Aorta (tissue), 5 donors: ENCODE measurements around the gene LRFN2. TPM values are rescaled to one million over a fixed set of nuclear protein-coding genes. Genes with fewer than 3 reads are reported as not detected.

Experiments used
- ATAC-seq: fragments of 200-7000 bp; cut with Tn5 transposase; one replicate; pipeline ENCODE4 v1.9.1; 2022; ENCODE audit warnings: moderate library complexity; ENCODE audit not compliant: low FRiP score
- DNase-seq, 2 donors: peaks; one replicate each; pipeline ENCODE4 v3.0.0-alpha.2; 2020
- H3K27ac ChIP-seq, 2 donors: one replicate each; pipeline ENCODE4 v1.5.1; 2013; ENCODE audit warnings: low read length in 2 of 2, mild to moderate bottlenecking in 2 of 2, moderate library complexity in 2 of 2, control low read depth in 1 of 2, inconsistent platforms in 1 of 2, low read depth in 1 of 2
- H3K27me3 ChIP-seq, 2 donors: one replicate each; pipeline ENCODE4 v1.6.1; 2013; ENCODE audit warnings: control low read depth in 1 of 2, low read length in 1 of 2, mild to moderate bottlenecking in 1 of 2, moderate library complexity in 1 of 2; ENCODE audit not compliant: insufficient read depth in 2 of 2, control insufficient read depth in 1 of 2
- H3K36me3 ChIP-seq, 2 donors: one replicate each; pipeline ENCODE4 v1.6.1; 2013; ENCODE audit warnings: control low read depth in 1 of 2, low read length in 1 of 2, mild to moderate bottlenecking in 1 of 2; ENCODE audit not compliant: insufficient read depth in 2 of 2, control insufficient read depth in 1 of 2
- H3K4me1 ChIP-seq, 2 donors: one replicate each; pipeline ENCODE4 v1.6.1; 2013; ENCODE audit warnings: low read length in 2 of 2, control low read depth in 1 of 2, mild to moderate bottlenecking in 1 of 2, moderate library complexity in 1 of 2; ENCODE audit not compliant: insufficient read depth in 2 of 2, control insufficient read depth in 1 of 2
- H3K4me3 ChIP-seq, 2 donors: one replicate each; pipeline ENCODE4 v1.5.1; 2013; ENCODE audit warnings: low read length in 2 of 2, control low read depth in 1 of 2, mild to moderate bottlenecking in 1 of 2
- H3K9me3 ChIP-seq: one replicate; pipeline ENCODE4 v1.6.1; 2013; ENCODE audit warnings: mild to moderate bottlenecking, low read length; ENCODE audit not compliant: control insufficient read depth
- WGBS, 2 donors: extraction: QIAGEN DNeasy Blood & Tissue Kit; methylation state at CpG; one replicate each; pipeline ENCODE4 v1.1.7; 2013; 5-methylcytosine and 5-hydroxymethylcytosine counted together
- intact Hi-C, 2 donors: fragments of 100-400 bp; cut with DNase I; formaldehyde crosslinking; loops; one replicate each; pipeline versions ENCODE4 v1.14.2 to v1.15.0; 2022
- polyA plus RNA-seq, 2 donors: library from polyadenylated mRNA; stranded (reverse); fragments of 200-250 nt; gene quantifications; one replicate each; pipeline ENCODE4 v1.2.3, GENCODE V29; 2013
- total RNA-seq, 2 donors: library from RNA; stranded (reverse); fragmentation: NEBNext Ultra II Directional; extraction: Animal tissue kit (Norgen Biotek cat#: 25700); gene quantifications; one replicate each; pipeline ENCODE4 v1.2.1, GENCODE V29; 2021
- donor health status: healthy with polysubstance abuse.
- donor health status: Bipolar disorder and iron deficiency.
- donor health status: DM: no; HTN: no; CAD: no.
- donor health status: DM: no; HTN: no; CAD: no.
- donor health status: DM: yes; HTN: yes; CAD: no.

The LRFN2 gene
- total and polyA plus RNA-seq, 4 donors = not detected

GRCh38 chr6:40413239-40413638 lies 173.9 kb downstream of the LRFN2 start:
- DNase-seq (no peak), ATAC-seq (no peak)
- H3K27ac ChIP-seq = no peak overlapping the region
- no peaks in the 10 kb centered on the region for H3K36me3 ChIP-seq
- H3K27me3 ChIP-seq = no peaks in the 10 kb centered on the region
- intact Hi-C loops = no loop called here
- no peak overlapping the region for H3K4me3 ChIP-seq
- H3K9me3 ChIP-seq = no peaks in the 10 kb centered on the region
- WGBS, 2 donors = 41 to 65% methylated on average over 6 of the region's 6 CpGs
- H3K4me1 ChIP-seq = no peaks in the 10 kb centered on the region

- DNase-seq (no peak), ATAC-seq (no peak)
- Histone ChIP-seq H3K27ac (no peak overlapping the region), H3K9me3 (no peaks in the 10 kb centered on the region), H3K4me3 (no peak overlapping the region), H3K27me3 (no peaks in the 10 kb centered on the region), H3K4me1 (no peaks in the 10 kb centered on the region), H3K36me3 (no peaks in the 10 kb centered on the region)
- WGBS, 2 donors = 68 to 71% methylated on average over 6 of the region's 6 CpGs
- intact Hi-C loops = no loop called here
Observed at GRCh38 chr6:40411881-40412280, 175.3 kb downstream of the LRFN2 start.

- Histone ChIP-seq H3K36me3 (no peaks in the 10 kb centered on the region), H3K27me3 (no peaks in the 10 kb centered on the region), H3K9me3 (no peaks in the 10 kb centered on the region), H3K4me3 (no peak overlapping the region), H3K27ac (no peak overlapping the region), H3K4me1 (no peaks in the 10 kb centered on the region)
- intact Hi-C loops = no loop called here
- WGBS, 2 donors = 36 to 37% methylated on average over 1 of the region's 1 CpG
- DNase-seq (no peak), ATAC-seq (no peak)
Observed at GRCh38 chr6:40410821-40411220, 176.3 kb downstream of the LRFN2 start.

- Histone ChIP-seq H3K4me3 (no peak overlapping the region), H3K4me1 (no peaks in the 10 kb centered on the region), H3K27me3 (no peaks in the 10 kb centered on the region), H3K27ac (no peak overlapping the region), H3K9me3 (no peaks in the 10 kb centered on the region), H3K36me3 (no peaks in the 10 kb centered on the region)
- 36 to 42% methylated on average over 9 of the region's 9 CpGs for WGBS, 2 donors
- intact Hi-C loops = no loop called here
- no peak for ATAC-seq
- no peak for DNase-seq
Observed at GRCh38 chr6:40409716-40410397, 177.3 kb downstream of the LRFN2 start.

- no peaks in the 10 kb centered on the region for H3K27me3 ChIP-seq
- no peak for DNase-seq
- H3K36me3 ChIP-seq = no peaks in the 10 kb centered on the region
- 84 to 85% methylated on average over 4 of the region's 4 CpGs for WGBS, 2 donors
- no peaks in the 10 kb centered on the region for H3K9me3 ChIP-seq
- no peak overlapping the region for H3K4me3 ChIP-seq
- H3K27ac ChIP-seq = no peak overlapping the region
- no peaks in the 10 kb centered on the region for H3K4me1 ChIP-seq
- intact Hi-C loops = no loop called here
- no peak for ATAC-seq
Observed at GRCh38 chr6:40408786-40409542, 178.2 kb downstream of the LRFN2 start.

- H3K27me3 ChIP-seq = no peaks in the 10 kb centered on the region
- no peak overlapping the region for H3K27ac ChIP-seq
- no peaks in the 10 kb centered on the region for H3K36me3 ChIP-seq
- no peaks in the 10 kb centered on the region for H3K4me1 ChIP-seq
- no peaks in the 10 kb centered on the region for H3K9me3 ChIP-seq
- WGBS, 2 donors = 48 to 59% methylated on average over 2 of the region's 2 CpGs
- no peak overlapping the region for H3K4me3 ChIP-seq
- DNase-seq (no peak), ATAC-seq (no peak)
- intact Hi-C loops = no loop called here
Observed at GRCh38 chr6:40407239-40407638, 179.9 kb downstream of the LRFN2 start.

- DNase-seq (no peak), ATAC-seq (no peak)
- Histone ChIP-seq H3K36me3 (no peaks in the 10 kb centered on the region), H3K9me3 (no peaks in the 10 kb centered on the region), H3K27ac (no peak overlapping the region), H3K4me3 (no peak overlapping the region), H3K4me1 (no peaks in the 10 kb centered on the region), H3K27me3 (no peaks in the 10 kb centered on the region)
- intact Hi-C loops = no loop called here
- WGBS, 2 donors = 93 to 99% methylated on average over 7 of the region's 7 CpGs
Observed at GRCh38 chr6:40406175-40406574, 181.0 kb downstream of the LRFN2 start.

GRCh38 chr6:40400738-40401137 lies 186.4 kb downstream of the LRFN2 start:
- Histone ChIP-seq H3K27me3 (no peaks in the 10 kb centered on the region), H3K27ac (no peak overlapping the region), H3K36me3 (no peaks in the 10 kb centered on the region), H3K4me1 (no peaks in the 10 kb centered on the region), H3K9me3 (no peaks in the 10 kb centered on the region), H3K4me3 (no peak overlapping the region)
- no peak for DNase-seq
- no peak for ATAC-seq
- intact Hi-C loops = no loop called here

- no peak for DNase-seq
- Histone ChIP-seq H3K27me3 (no peaks in the 10 kb centered on the region), H3K4me1 (no peaks in the 10 kb centered on the region), H3K27ac (no peak overlapping the region), H3K9me3 (no peaks in the 10 kb centered on the region), H3K4me3 (no peak overlapping the region), H3K36me3 (no peaks in the 10 kb centered on the region)
- intact Hi-C loops = no loop called here
- no peak for ATAC-seq
- 50 to 58% methylated on average over 4 of the region's 4 CpGs for WGBS, 2 donors
Observed at GRCh38 chr6:40399888-40400457, 187.2 kb downstream of the LRFN2 start.
